Mesenchymal stem cell (in vitro differentiated cells and primary cell): ENCODE results near the gene MAP4K5.
"Not testable (repeated sequence)": the region's sequence is repeated elsewhere in the genome, so short reads cannot be mapped to it uniquely, and the experiment has no call there.

Source experiments
- DNase-seq: peaks from one replicate; pipeline ENCODE4 v3.0.0-alpha.2; 2013
- H2AFZ ChIP-seq: one replicate; pipeline ENCODE4 v1.6.1; 2013; ENCODE audit warnings: low read depth, mild to moderate bottlenecking, control low read depth, inconsistent platforms, low read length, moderate library complexity
- H2AK5ac ChIP-seq: 2 replicates; pipeline ENCODE4 v1.6.1; 2013; ENCODE audit warnings: low read length, moderate library complexity, mild to moderate bottlenecking, inconsistent platforms; ENCODE audit not compliant: severe bottlenecking
- H2BK120ac ChIP-seq: one replicate; pipeline ENCODE4 v1.6.1; 2013; ENCODE audit warnings: low read depth, mild to moderate bottlenecking, inconsistent platforms, low read length, moderate library complexity
- H2BK12ac ChIP-seq, 2 experiments: one replicate each; pipeline ENCODE4 v1.6.1; 2013; ENCODE audit warnings: inconsistent platforms in 2 of 2, low read length in 2 of 2, mild to moderate bottlenecking in 2 of 2, moderate library complexity in 2 of 2, control low read depth in 1 of 2
- H2BK15ac ChIP-seq: one replicate; pipeline ENCODE4 v1.6.1; 2013; ENCODE audit warnings: mild to moderate bottlenecking, low read depth, inconsistent platforms; ENCODE audit not compliant: poor library complexity, severe bottlenecking
- H2BK5ac ChIP-seq: 2 replicates; pipeline ENCODE4 v1.6.1; 2013; ENCODE audit warnings: low read depth, mild to moderate bottlenecking, low read length, control low read depth, inconsistent platforms; ENCODE audit not compliant: poor library complexity, severe bottlenecking
- H3K14ac ChIP-seq, 2 experiments: one replicate each; pipeline ENCODE4 v1.6.1; 2013; ENCODE audit warnings: inconsistent platforms in 2 of 2, low read length in 2 of 2, control low read depth in 1 of 2, mild to moderate bottlenecking in 1 of 2, moderate library complexity in 1 of 2
- H3K18ac ChIP-seq, 2 experiments: one replicate each; pipeline ENCODE4 v1.6.1; 2013; ENCODE audit warnings: inconsistent platforms in 2 of 2, low read length in 2 of 2, control low read depth in 1 of 2, low read depth in 1 of 2, mild to moderate bottlenecking in 1 of 2
- H3K23ac ChIP-seq, 2 experiments: one replicate each; pipeline ENCODE4 v1.6.1; 2013; ENCODE audit warnings: inconsistent platforms in 2 of 2, low read length in 2 of 2, mild to moderate bottlenecking in 2 of 2, moderate library complexity in 2 of 2, control low read depth in 1 of 2
- H3K27ac ChIP-seq: 2 replicates; pipeline ENCODE4 v1.5.1; 2013; ENCODE audit warnings: mild to moderate bottlenecking, moderate library complexity, low read length, control low read depth, inconsistent platforms; ENCODE audit not compliant: poor library complexity, severe bottlenecking
- H3K27me3 ChIP-seq, 2 experiments: 2 replicates each; pipeline versions ENCODE4 v1.6.1 to v1.7.0; 2013; ENCODE audit warnings: low read length in 2 of 2, mild to moderate bottlenecking in 2 of 2, moderate library complexity in 2 of 2, control low read depth in 1 of 2, inconsistent platforms in 1 of 2; ENCODE audit not compliant: control insufficient read depth in 1 of 2, insufficient read depth in 1 of 2
- H3K36me3 ChIP-seq, 2 experiments: 2 replicates each; pipeline versions ENCODE4 v1.6.1 to v1.7.0; 2013; ENCODE audit warnings: low read length in 2 of 2, control low read depth in 1 of 2, inconsistent platforms in 1 of 2, low read depth in 1 of 2, mild to moderate bottlenecking in 1 of 2; ENCODE audit not compliant: insufficient read depth in 2 of 2, control insufficient read depth in 1 of 2
- H3K4ac ChIP-seq, 2 experiments: one replicate each; pipeline ENCODE4 v1.6.1; 2013; ENCODE audit warnings: inconsistent platforms in 2 of 2, low read length in 2 of 2, mild to moderate bottlenecking in 2 of 2, moderate library complexity in 2 of 2, control low read depth in 1 of 2, low read depth in 1 of 2
- H3K4me1 ChIP-seq: 2 replicates; pipeline ENCODE4 v1.6.1; 2013; ENCODE audit warnings: low read depth, low read length, control low read depth; ENCODE audit not compliant: control insufficient read depth, insufficient read depth
- H3K4me2 ChIP-seq: 2 replicates; pipeline ENCODE4 v1.6.1; 2013; ENCODE audit warnings: low read length, mild to moderate bottlenecking, inconsistent platforms; ENCODE audit not compliant: poor library complexity, severe bottlenecking
- H3K4me3 ChIP-seq, 2 experiments: 2 replicates each; pipeline versions ENCODE4 v1.5.1 to v1.7.0; 2013; ENCODE audit warnings: low read length in 2 of 2, mild to moderate bottlenecking in 2 of 2, control low read depth in 1 of 2, low read depth in 1 of 2; ENCODE audit not compliant: insufficient read depth in 1 of 2
- H3K79me1 ChIP-seq: replicated peaks from 2 replicates; pipeline ENCODE4 v1.6.1; 2013; ENCODE audit warnings: mild to moderate bottlenecking, control low read depth, low read length, inconsistent platforms; ENCODE audit not compliant: poor library complexity, severe bottlenecking
- H3K9ac ChIP-seq: 2 replicates; pipeline ENCODE4 v1.7.0; 2013; ENCODE audit warnings: mild to moderate bottlenecking, low read length, moderate library complexity
- H3K9me3 ChIP-seq: 2 replicates; pipeline ENCODE4 v1.7.0; 2013; ENCODE audit warnings: mild to moderate bottlenecking, low read length; ENCODE audit not compliant: control insufficient read depth
- H4K8ac ChIP-seq: one replicate; pipeline ENCODE4 v1.6.1; 2013; ENCODE audit warnings: inconsistent platforms, mild to moderate bottlenecking, low read length, moderate library complexity
- H4K91ac ChIP-seq: one replicate; pipeline ENCODE4 v1.6.1; 2013; ENCODE audit warnings: mild to moderate bottlenecking, low read length, inconsistent platforms
- WGBS: methylation state at CpG from one replicate; pipeline ENCODE4 v1.1.7; 2013; ENCODE audit warnings: mixed read lengths; 5-methylcytosine and 5-hydroxymethylcytosine counted together

The MAP4K5 gene

DNA sequence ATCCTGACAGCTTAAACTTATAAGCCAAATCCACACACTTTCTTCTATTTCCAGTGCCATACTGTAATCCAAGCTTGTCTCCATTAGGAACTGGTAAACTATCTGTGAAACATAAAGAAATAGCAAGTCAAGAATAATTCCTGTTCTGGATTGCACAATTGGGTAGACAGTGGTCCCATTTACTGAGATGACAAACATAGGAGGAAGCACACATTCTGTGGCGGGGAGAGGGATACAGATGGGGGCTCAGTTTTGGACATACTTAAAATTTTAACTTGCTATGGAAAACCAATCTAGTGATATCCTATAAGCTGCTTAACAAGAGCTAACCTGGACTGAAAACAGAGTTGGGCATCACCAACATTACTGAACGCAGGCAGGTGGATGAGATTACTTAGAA, 16.3 kb downstream of the MAP4K5 start:
- no peak overlapping the region for H2AFZ ChIP-seq
- H2BK15ac ChIP-seq, result no peak overlapping the region
- no peaks in the 10 kb centered on the region for H3K4me1 ChIP-seq
- DNase-seq, result no peak
- H3K36me3 ChIP-seq, result peaks cover 6 to 10% of the 10 kb centered on the region in 2 experiments
- H4K8ac ChIP-seq, result no peak overlapping the region
- H2BK5ac ChIP-seq, result no peak overlapping the region
- no peak overlapping the region for H4K91ac ChIP-seq
- no peaks in the 10 kb centered on the region for H3K9me3 ChIP-seq
- H3K27me3 ChIP-seq, result no peaks in the 10 kb centered on the region
- peaks cover 1% of the 10 kb centered on the region for H3K79me1 ChIP-seq
- H3K9ac ChIP-seq, result no peak overlapping the region
- H3K27ac ChIP-seq, result no peak overlapping the region
- no peak overlapping the region for H2BK12ac ChIP-seq
- H3K4me3 ChIP-seq, result no peak overlapping the region
- WGBS, result 100% methylated on average over 1 of the region's 2 CpGs
- no peak overlapping the region for H2AK5ac ChIP-seq
- H3K4me2 ChIP-seq, result no peak overlapping the region
- H3K18ac ChIP-seq, result no peak overlapping the region
- no peak overlapping the region for H3K23ac ChIP-seq
- H2BK120ac ChIP-seq, result no peak overlapping the region
- H3K4ac ChIP-seq, result no peak overlapping the region
- H3K14ac ChIP-seq, result no peak overlapping the region

DNA sequence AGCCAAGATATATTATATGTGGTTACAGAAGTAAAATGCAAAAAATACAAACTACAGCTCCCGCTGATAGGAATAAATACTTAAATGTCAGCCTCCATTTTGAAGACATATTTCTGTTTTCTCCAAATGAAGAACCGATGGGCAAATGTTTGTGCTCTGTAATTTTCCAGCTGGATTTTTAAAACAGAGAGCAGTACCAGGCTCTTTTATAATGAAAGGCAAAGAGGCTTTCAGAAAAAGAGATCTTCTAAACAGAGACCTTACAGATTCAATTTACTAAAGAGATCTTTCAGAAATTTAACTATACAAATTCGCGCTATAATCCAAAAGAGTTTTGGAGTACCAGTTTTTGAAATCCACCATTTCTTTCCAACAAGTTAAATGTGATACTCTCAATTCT, 19.9 kb downstream of the MAP4K5 start:
- H2BK12ac ChIP-seq, result no peak overlapping the region
- H2AK5ac ChIP-seq, result no peak overlapping the region
- H3K14ac ChIP-seq, result no peak overlapping the region
- no peak overlapping the region for H2BK5ac ChIP-seq
- no peaks in the 10 kb centered on the region for H3K9me3 ChIP-seq
- H3K23ac ChIP-seq, result no peak overlapping the region
- 100% methylated on average over 2 of the region's 4 CpGs for WGBS
- no peak overlapping the region for H3K4me3 ChIP-seq
- no peak overlapping the region for H3K9ac ChIP-seq
- no peak overlapping the region for H4K91ac ChIP-seq
- peaks cover 5 to 10% of the 10 kb centered on the region in 2 experiments for H3K36me3 ChIP-seq
- H3K27me3 ChIP-seq, result no peaks in the 10 kb centered on the region
- no peak overlapping the region for H2BK15ac ChIP-seq
- DNase-seq, result no peak
- H3K4me2 ChIP-seq, result no peak overlapping the region
- H2AFZ ChIP-seq, result no peak overlapping the region
- H3K27ac ChIP-seq, result no peak overlapping the region
- no peak overlapping the region for H2BK120ac ChIP-seq
- H3K79me1 ChIP-seq, result no peaks in the 10 kb centered on the region
- no peaks in the 10 kb centered on the region for H3K4me1 ChIP-seq
- no peak overlapping the region for H3K4ac ChIP-seq
- no peak overlapping the region for H3K18ac ChIP-seq
- no peak overlapping the region for H4K8ac ChIP-seq

DNA sequence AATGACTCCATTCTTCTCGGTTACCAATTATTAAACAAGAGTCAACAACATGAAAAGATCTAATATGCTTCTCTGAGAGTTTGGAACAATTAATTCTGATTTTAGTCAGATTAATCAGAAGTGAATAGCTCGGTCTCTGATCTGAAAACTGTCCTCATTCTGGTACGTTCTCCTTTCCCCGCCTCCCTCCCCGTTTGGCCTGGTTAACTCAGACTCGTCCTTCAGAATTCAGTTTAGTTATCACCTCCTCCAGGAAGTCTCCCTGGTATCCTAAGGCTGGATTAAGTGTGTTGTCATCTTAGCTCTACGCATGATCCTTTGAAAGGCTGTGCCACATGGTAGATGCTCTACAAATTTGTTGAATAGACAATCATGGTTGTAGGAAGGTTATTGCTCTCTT, 22.2 kb downstream of the MAP4K5 start:
- H3K4me1 ChIP-seq, result no peaks in the 10 kb centered on the region
- no peak for DNase-seq
- H3K9me3 ChIP-seq, result no peaks in the 10 kb centered on the region
- H3K9ac ChIP-seq, result no peak overlapping the region
- no peak overlapping the region for H2BK5ac ChIP-seq
- H3K18ac ChIP-seq, result no peak overlapping the region
- no peak overlapping the region for H3K23ac ChIP-seq
- no peak overlapping the region for H2BK120ac ChIP-seq
- H3K36me3 ChIP-seq, result peaks cover 3% of the 10 kb centered on the region in 2 experiments
- 95% methylated on average over 5 of the region's 7 CpGs for WGBS
- no peak overlapping the region for H2AFZ ChIP-seq
- H3K4ac ChIP-seq, result no peak overlapping the region
- no peaks in the 10 kb centered on the region for H3K27me3 ChIP-seq
- H4K91ac ChIP-seq, result no peak overlapping the region
- no peak overlapping the region for H3K4me3 ChIP-seq
- no peak overlapping the region for H2BK15ac ChIP-seq
- no peaks in the 10 kb centered on the region for H3K79me1 ChIP-seq
- no peak overlapping the region for H3K14ac ChIP-seq
- H2BK12ac ChIP-seq, result no peak overlapping the region
- no peak overlapping the region for H3K4me2 ChIP-seq
- H2AK5ac ChIP-seq, result no peak overlapping the region
- H3K27ac ChIP-seq, result no peak overlapping the region
- no peak overlapping the region for H4K8ac ChIP-seq

DNA sequence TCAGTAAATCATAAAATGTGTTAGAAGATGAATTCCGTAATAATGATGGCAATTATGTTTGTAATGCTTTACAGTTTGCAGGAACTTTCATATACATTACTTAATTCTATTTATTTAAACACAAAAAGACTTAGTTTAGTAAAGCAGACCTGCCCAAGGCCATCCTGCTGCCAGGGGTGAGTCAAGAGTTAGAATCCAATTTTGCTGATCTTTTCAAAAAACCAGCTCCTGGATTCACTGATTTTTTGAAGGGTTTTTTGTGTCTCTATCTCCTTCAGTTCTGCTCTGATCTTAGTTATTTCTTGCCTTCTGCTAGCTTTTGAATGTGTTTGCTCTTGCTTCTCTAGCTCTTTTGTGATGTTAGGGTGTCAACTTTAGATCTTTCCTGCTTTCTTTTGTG, 25.3 kb downstream of the MAP4K5 start:
- not testable (repeated sequence) for H3K18ac ChIP-seq, H3K79me1 ChIP-seq, H3K23ac ChIP-seq, DNase-seq, H2AK5ac ChIP-seq, H4K8ac ChIP-seq, H2BK12ac ChIP-seq, H3K27me3 ChIP-seq, H2AFZ ChIP-seq, H3K9ac ChIP-seq, H3K9me3 ChIP-seq, H2BK120ac ChIP-seq, H3K4me2 ChIP-seq, H2BK15ac ChIP-seq, H3K4ac ChIP-seq, H4K91ac ChIP-seq, H3K4me3 ChIP-seq, H3K14ac ChIP-seq, H3K4me1 ChIP-seq, H3K27ac ChIP-seq, H2BK5ac ChIP-seq
- no CpG with 5 or more reads among the region's 1 CpG for WGBS
- H3K36me3 ChIP-seq, result peaks cover 0 to 24% of the 10 kb centered on the region in 2 experiments
